SK-N-SH (cell line): Measurements from ENCODE around the gene PRKCA. TPM values are rescaled to one million over a fixed set of nuclear protein-coding genes. Genes with fewer than 3 reads are reported as not detected.

Source experiments
- CTCF ChIA-PET: fragments of 300-600, 350-600 bp; formaldehyde crosslinking; extraction: SDS; loops from one replicate; lab custom pipeline; 2021; lab: Yijun Ruan, JAX
- POLR2A ChIA-PET: fragments of 350-600 bp; sonication (Branson Sonifier 250); formaldehyde crosslinking; extraction: SDS; loops from one replicate; lab custom pipeline; 2020; ENCODE audit warnings: antibody characterized with exemption, inconsistent platforms; lab: Yijun Ruan, JAX
- DNase-seq: peaks from one replicate; pipeline ENCODE4 v3.0.0; 2012
- H2AFZ ChIP-seq: fragments of 200-600 bp; sonication (generic); 2 replicates; pipeline ENCODE4 v1.8.1; 2016; ENCODE audit warnings: antibody characterized with exemption, mild to moderate bottlenecking, low read depth
- H3F3A ChIP-seq: fragments of 200-600 bp; sonication (generic); replicated peaks from 2 replicates; pipeline ENCODE3; 2016; ENCODE audit warnings: antibody characterized with exemption, mild to moderate bottlenecking; ENCODE audit not compliant: insufficient read depth
- H3K27ac ChIP-seq, 2 experiments: fragments of 200-500 bp in 1 of 2; fragments of 200-600 bp in 1 of 2; sonication (Bioruptor generic) in 1 of 2; sonication (generic), shearing (Covaris generic) in 1 of 2; 2 replicates each; pipeline versions ENCODE4 v1.5.1 to v1.6.1; 2014 to 2016; ENCODE audit warnings: low read depth in 2 of 2, inconsistent platforms in 1 of 2, low read length in 1 of 2, mild to moderate bottlenecking in 1 of 2, mixed read lengths in 1 of 2
- H3K27me3 ChIP-seq: fragments of 200-600 bp; sonication (generic), shearing (Covaris generic); 2 replicates; pipeline ENCODE4 v1.6.1; 2016; ENCODE audit warnings: mixed run types; ENCODE audit not compliant: insufficient read depth
- H3K36me3 ChIP-seq, 2 experiments: fragments of 200-500 bp in 1 of 2; fragments of 200-600 bp in 1 of 2; sonication (Bioruptor generic) in 1 of 2; sonication (generic) in 1 of 2; replicated peaks in 1 of 2; 2 replicates each; pipeline versions ENCODE3 to v1.5.1; 2014 to 2016; ENCODE audit warnings: low read length in 1 of 2, mild to moderate bottlenecking in 1 of 2; ENCODE audit not compliant: insufficient read depth in 2 of 2, control insufficient read depth in 1 of 2
- H3K4me1 ChIP-seq, 2 experiments: fragments of 200-500 bp in 1 of 2; fragments of 200-600 bp in 1 of 2; sonication (Bioruptor generic) in 1 of 2; sonication (generic), shearing (Covaris generic) in 1 of 2; 2 replicates each; pipeline versions ENCODE4 v1.5.1 to v1.6.1; 2014 to 2016; ENCODE audit warnings: low read depth in 1 of 2, low read length in 1 of 2, mixed run types in 1 of 2; ENCODE audit not compliant: insufficient read depth in 2 of 2, control insufficient read depth in 1 of 2
- H3K4me2 ChIP-seq: fragments of 200-600 bp; sonication (generic), shearing (Covaris generic); 2 replicates; pipeline ENCODE4 v1.6.1; 2017; ENCODE audit warnings: mixed run types
- H3K4me3 ChIP-seq, 2 experiments: fragments of 200-500 bp in 1 of 2; fragments of 200-600 bp in 1 of 2; sonication (Bioruptor generic) in 1 of 2; sonication (generic), shearing (Covaris generic) in 1 of 2; 2 replicates each; pipeline versions ENCODE4 v1.5.1 to v1.8.1; 2014 to 2016; ENCODE audit warnings: low read depth in 2 of 2, inconsistent platforms in 1 of 2, low read length in 1 of 2, mild to moderate bottlenecking in 1 of 2, mixed read lengths in 1 of 2, moderate library complexity in 1 of 2
- H3K79me2 ChIP-seq: fragments of 200-600 bp; sonication (generic); 2 replicates; pipeline ENCODE4 v1.8.1; 2017; ENCODE audit warnings: mild to moderate bottlenecking; ENCODE audit not compliant: insufficient read depth
- H3K9ac ChIP-seq: fragments of 200-600 bp; sonication (generic); 2 replicates; pipeline ENCODE4 v1.6.1; 2017; ENCODE audit warnings: mixed run types
- H3K9me2 ChIP-seq: fragments of 200-600 bp; sonication (generic); 2 replicates; pipeline ENCODE4 v1.6.1; 2017; ENCODE audit warnings: mixed run types
- H3K9me3 ChIP-seq: fragments of 200-600 bp; sonication (generic); 2 replicates; pipeline ENCODE4 v1.6.1; 2017; ENCODE audit warnings: mixed run types, mild to moderate bottlenecking, moderate library complexity
- H4K20me1 ChIP-seq: fragments of 200-600 bp; sonication (generic); 2 replicates; pipeline ENCODE4 v1.6.1; 2017; ENCODE audit warnings: mild to moderate bottlenecking, mixed run types; ENCODE audit not compliant: insufficient read depth
- EP300 ChIP-seq, 2 experiments: IDR thresholded peaks; 2 replicates each; pipeline versions ENCODE4 v1.4.0 to v1.6.1; 2012; ENCODE audit warnings: borderline replicate concordance in 1 of 2, low read depth in 1 of 2, low read length in 1 of 2
- FOSL2 ChIP-seq: IDR thresholded peaks from 2 replicates; pipeline ENCODE4 v1.4.0; 2012; ENCODE audit warnings: low read depth, mild to moderate bottlenecking, moderate library complexity, borderline replicate concordance
- MEF2A ChIP-seq: IDR thresholded peaks from 2 replicates; pipeline ENCODE4 v1.4.0; 2012; ENCODE audit warnings: low read depth, borderline replicate concordance
- RCOR1 ChIP-seq: fragments of 150-350 bp; IDR thresholded peaks from 2 replicates; pipeline ENCODE4 v1.6.1; 2017; ENCODE audit warnings: antibody characterized with exemption, low read length
- SIN3A ChIP-seq: IDR thresholded peaks from 2 replicates; pipeline ENCODE4 v1.6.1; 2012; ENCODE audit warnings: low read depth, mild to moderate bottlenecking, low read length, moderate library complexity, borderline replicate concordance
- WGBS: methylation state at CpG from one replicate; pipeline ENCODE4 v1.1.6; 2017; ENCODE audit warnings: low lambda C conversion rate; 5-methylcytosine and 5-hydroxymethylcytosine counted together
- polyA plus RNA-seq, 3 experiments: library from polyadenylated mRNA; depleted of rRNA; stranded (reverse); fragments of >200 nt; gene quantifications; 2 replicates each; pipeline ENCODE4 v1.2.3, GENCODE V29; 2012
- TF ChIP-seq, protein P1 (sequence below): IDR thresholded peaks from 2 replicates; pipeline ENCODE4; 2012
- TF ChIP-seq, protein P2 (sequence below): IDR thresholded peaks from 2 replicates; pipeline ENCODE4 v1.4.0; 2012; ENCODE audit warnings: low read depth
- TF ChIP-seq, protein P3 (sequence below): IDR thresholded peaks from 2 replicates; pipeline ENCODE4 v1.6.1; 2012; ENCODE audit warnings: mild to moderate bottlenecking, low read depth, low read length, moderate library complexity

Gene PRKCA
- polyA plus RNA-seq, 1 of the 3 experiments (the other 2 are of a cell fraction), result 108 TPM

DNA sequence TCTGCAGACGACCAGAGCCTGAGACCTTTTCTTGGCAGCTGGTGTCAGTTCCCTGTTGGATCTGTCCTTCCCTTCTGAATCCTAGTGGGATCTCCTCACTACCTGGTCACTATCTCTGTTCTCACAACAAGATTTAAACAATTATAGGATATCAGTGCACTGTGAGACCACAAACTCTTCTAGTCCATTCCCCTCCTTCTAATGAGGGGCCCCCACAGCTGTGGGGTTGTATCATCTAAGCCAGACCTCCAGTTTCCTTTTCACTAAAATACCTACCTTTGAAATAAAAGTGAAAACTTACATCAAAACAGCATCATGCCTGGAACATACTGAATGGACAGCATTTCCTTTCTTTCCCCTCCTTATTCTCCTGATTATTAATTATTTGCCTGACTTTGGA lies 233.2 kb downstream of the PRKCA start:
- H3K27ac ChIP-seq, result no peak overlapping the region
- 83% methylated on average over 1 of the region's 1 CpG for WGBS
- peaks cover 16% of the 10 kb centered on the region for H3F3A ChIP-seq
- POLR2A ChIA-PET, result no interaction called here
- H3K4me2 ChIP-seq, result no peak overlapping the region
- H3K9me2 ChIP-seq, result no peaks in the 10 kb centered on the region
- no peak overlapping the region for H3K9ac ChIP-seq
- no peak overlapping the region for H3K4me3 ChIP-seq
- 0 out of 2 replicates have a peak, but pooled peaks cover 4% of the 10 kb centered on the region for H4K20me1 ChIP-seq
- H3K4me1 ChIP-seq, result peaks cover 35 to 38% of the 10 kb centered on the region in 2 experiments
- TF ChIP-seq, protein P1, sequence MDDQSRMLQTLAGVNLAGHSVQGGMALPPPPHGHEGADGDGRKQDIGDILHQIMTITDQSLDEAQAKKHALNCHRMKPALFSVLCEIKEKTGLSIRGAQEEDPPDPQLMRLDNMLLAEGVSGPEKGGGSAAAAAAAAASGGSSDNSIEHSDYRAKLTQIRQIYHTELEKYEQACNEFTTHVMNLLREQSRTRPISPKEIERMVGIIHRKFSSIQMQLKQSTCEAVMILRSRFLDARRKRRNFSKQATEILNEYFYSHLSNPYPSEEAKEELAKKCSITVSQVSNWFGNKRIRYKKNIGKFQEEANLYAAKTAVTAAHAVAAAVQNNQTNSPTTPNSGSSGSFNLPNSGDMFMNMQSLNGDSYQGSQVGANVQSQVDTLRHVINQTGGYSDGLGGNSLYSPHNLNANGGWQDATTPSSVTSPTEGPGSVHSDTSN, result no peak
- TF ChIP-seq FOSL2, result no peak
- TF ChIP-seq, protein P2, sequence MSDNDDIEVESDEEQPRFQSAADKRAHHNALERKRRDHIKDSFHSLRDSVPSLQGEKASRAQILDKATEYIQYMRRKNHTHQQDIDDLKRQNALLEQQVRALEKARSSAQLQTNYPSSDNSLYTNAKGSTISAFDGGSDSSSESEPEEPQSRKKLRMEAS, result no peak
- TF ChIP-seq RCOR1, result no peak
- CTCF ChIA-PET, result interaction anchor here (0.9 to 1.1 kb wide), 3 partner anchors 14 to 111 kb away, joined by 3 read pairs; no protein-coding TSS in a partner anchor
- no peaks in the 10 kb centered on the region for H3K9me3 ChIP-seq
- peaks cover 3 to 9% of the 10 kb centered on the region in 2 experiments for H3K36me3 ChIP-seq
- no peak for DNase-seq
- no peak overlapping the region for H2AFZ ChIP-seq
- H3K27me3 ChIP-seq, result no peaks in the 10 kb centered on the region
- peaks cover 97% of the 10 kb centered on the region for H3K79me2 ChIP-seq

DNA sequence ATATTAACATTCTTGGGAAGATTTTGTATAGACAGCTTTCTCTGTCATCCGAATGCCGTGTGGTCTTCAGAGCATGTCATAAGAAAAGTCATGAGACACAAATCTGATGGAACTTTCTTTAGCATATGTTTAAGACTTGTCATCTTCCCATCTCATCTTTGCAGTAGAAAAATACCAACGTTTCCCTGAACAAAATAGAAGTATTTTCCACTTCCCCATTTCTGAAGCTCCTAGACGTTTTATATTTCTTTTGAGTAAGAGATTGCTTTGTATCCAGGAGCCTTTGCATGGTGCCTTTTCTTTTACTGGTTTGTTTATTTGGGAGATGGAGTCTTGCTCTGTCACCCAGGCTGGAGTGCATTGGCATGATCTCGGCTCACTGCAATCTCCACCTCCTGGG lies 235.1 kb downstream of the PRKCA start:
- peaks cover 48 to 52% of the 10 kb centered on the region in 2 experiments for H3K4me1 ChIP-seq
- DNase-seq, result no peak
- H3K27ac ChIP-seq, result peak overlapping the region in 1 of 2 experiments; percentile 93; a peak in 1 of 4 replicates
- no peak overlapping the region for H3K4me2 ChIP-seq
- CTCF ChIA-PET, result interaction anchor here (0.6 to 2.0 kb wide), 4 partner anchors 10 to 434 kb away, joined by 3 to 4 read pairs (median 4); no protein-coding TSS in a partner anchor
- peaks cover 96% of the 10 kb centered on the region for H3K79me2 ChIP-seq
- H3K9ac ChIP-seq, result no peak overlapping the region
- TF ChIP-seq EP300 (IDR thresholded peaks at IDR 0.05; ENCODE audit: borderline replicate concordance in 1 of 2, low read depth in 1 of 2, low read length in 1 of 2) (no peak), SIN3A (no peak), MEF2A (no peak)
- TF ChIP-seq, protein P3, sequence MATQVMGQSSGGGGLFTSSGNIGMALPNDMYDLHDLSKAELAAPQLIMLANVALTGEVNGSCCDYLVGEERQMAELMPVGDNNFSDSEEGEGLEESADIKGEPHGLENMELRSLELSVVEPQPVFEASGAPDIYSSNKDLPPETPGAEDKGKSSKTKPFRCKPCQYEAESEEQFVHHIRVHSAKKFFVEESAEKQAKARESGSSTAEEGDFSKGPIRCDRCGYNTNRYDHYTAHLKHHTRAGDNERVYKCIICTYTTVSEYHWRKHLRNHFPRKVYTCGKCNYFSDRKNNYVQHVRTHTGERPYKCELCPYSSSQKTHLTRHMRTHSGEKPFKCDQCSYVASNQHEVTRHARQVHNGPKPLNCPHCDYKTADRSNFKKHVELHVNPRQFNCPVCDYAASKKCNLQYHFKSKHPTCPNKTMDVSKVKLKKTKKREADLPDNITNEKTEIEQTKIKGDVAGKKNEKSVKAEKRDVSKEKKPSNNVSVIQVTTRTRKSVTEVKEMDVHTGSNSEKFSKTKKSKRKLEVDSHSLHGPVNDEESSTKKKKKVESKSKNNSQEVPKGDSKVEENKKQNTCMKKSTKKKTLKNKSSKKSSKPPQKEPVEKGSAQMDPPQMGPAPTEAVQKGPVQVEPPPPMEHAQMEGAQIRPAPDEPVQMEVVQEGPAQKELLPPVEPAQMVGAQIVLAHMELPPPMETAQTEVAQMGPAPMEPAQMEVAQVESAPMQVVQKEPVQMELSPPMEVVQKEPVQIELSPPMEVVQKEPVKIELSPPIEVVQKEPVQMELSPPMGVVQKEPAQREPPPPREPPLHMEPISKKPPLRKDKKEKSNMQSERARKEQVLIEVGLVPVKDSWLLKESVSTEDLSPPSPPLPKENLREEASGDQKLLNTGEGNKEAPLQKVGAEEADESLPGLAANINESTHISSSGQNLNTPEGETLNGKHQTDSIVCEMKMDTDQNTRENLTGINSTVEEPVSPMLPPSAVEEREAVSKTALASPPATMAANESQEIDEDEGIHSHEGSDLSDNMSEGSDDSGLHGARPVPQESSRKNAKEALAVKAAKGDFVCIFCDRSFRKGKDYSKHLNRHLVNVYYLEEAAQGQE, result no peak
- H3K4me3 ChIP-seq, result no peak overlapping the region
- H3F3A ChIP-seq, result peaks cover 34% of the 10 kb centered on the region
- 95% methylated on average over 5 of the region's 5 CpGs for WGBS
- peaks cover 0 to 9% of the 10 kb centered on the region in 2 experiments for H3K36me3 ChIP-seq
- H3K27me3 ChIP-seq, result no peaks in the 10 kb centered on the region
- POLR2A ChIA-PET, result no interaction called here
- no peaks in the 10 kb centered on the region for H3K9me2 ChIP-seq
- H4K20me1 ChIP-seq, result no peaks in the 10 kb centered on the region
- H3K9me3 ChIP-seq, result no peaks in the 10 kb centered on the region
- H2AFZ ChIP-seq, result no peak overlapping the region
